Neural cell (in vitro differentiated cells): ENCODE measurements around the gene SLC38A1. TPM values are rescaled to one million over a fixed set of nuclear protein-coding genes. Genes with fewer than 3 reads are reported as not detected.

Source experiments
- H2AFZ ChIP-seq: fragments of 200-600, 300-800 bp; sonication (generic), shearing (Covaris generic); 2 replicates; pipeline ENCODE4 v1.6.0; 2014; ENCODE audit warnings: low read depth, mild to moderate bottlenecking, antibody characterized with exemption, low read length, moderate library complexity
- H3F3A ChIP-seq: fragments of 200-600 bp; shearing (Covaris generic); 2 replicates; pipeline ENCODE4 v1.6.1; 2016; ENCODE audit warnings: mild to moderate bottlenecking, moderate library complexity, mixed read lengths, antibody characterized with exemption, low read length; ENCODE audit not compliant: insufficient read depth, poor library complexity, severe bottlenecking
- H3K27ac ChIP-seq: fragments of 200-600, 300-800 bp; sonication (generic), shearing (Covaris generic); 2 replicates; pipeline ENCODE4 v1.5.1; 2014; ENCODE audit warnings: mild to moderate bottlenecking, low read length, moderate library complexity
- H3K27me3 ChIP-seq: fragments of 300-800, 200-600 bp; sonication (generic), shearing (Covaris generic); 2 replicates; pipeline ENCODE4 v1.6.0; 2014; ENCODE audit warnings: mild to moderate bottlenecking, low read depth, low read length, moderate library complexity; ENCODE audit not compliant: insufficient read depth
- H3K36me3 ChIP-seq: fragments of 300-800, 200-600 bp; sonication (generic), shearing (Covaris generic); 2 replicates; pipeline ENCODE4 v1.5.1; 2014; ENCODE audit warnings: mild to moderate bottlenecking, antibody characterized with exemption, low read length, moderate library complexity; ENCODE audit not compliant: insufficient read depth
- H3K4me2 ChIP-seq: fragments of 300-800, 200-600 bp; sonication (generic), shearing (Covaris generic); 2 replicates; pipeline ENCODE4 v1.6.0; 2014; ENCODE audit warnings: mild to moderate bottlenecking, low read length
- H3K4me3 ChIP-seq: fragments of 300-800, 200-600 bp; sonication (generic), shearing (Covaris generic); 2 replicates; pipeline ENCODE4 v1.5.1; 2014; ENCODE audit warnings: mild to moderate bottlenecking, low read length, moderate library complexity
- H3K79me2 ChIP-seq: fragments of 200-600 bp; shearing (Covaris generic); replicated peaks from 2 replicates; pipeline ENCODE4 v1.6.0; 2014; ENCODE audit warnings: mild to moderate bottlenecking, low read length, moderate library complexity; ENCODE audit not compliant: insufficient read depth
- H3K9ac ChIP-seq: fragments of 300-800, 200-600 bp; sonication (generic), shearing (Covaris generic); 2 replicates; pipeline ENCODE4 v1.6.1; 2016; ENCODE audit warnings: mild to moderate bottlenecking, low read length, mixed read lengths
- H3K9me2 ChIP-seq: fragments of 200-600 bp; shearing (Covaris generic); 2 replicates; pipeline ENCODE4 v1.6.1; 2016; ENCODE audit warnings: mild to moderate bottlenecking, low read length, mixed read lengths; ENCODE audit not compliant: insufficient read depth
- H3K9me3 ChIP-seq: fragments of 200-600, 300-800 bp; sonication (generic), shearing (Covaris generic); 2 replicates; pipeline ENCODE4 v1.6.1; 2016; ENCODE audit warnings: mild to moderate bottlenecking, mixed run types, low read length, moderate library complexity, mixed read lengths
- H4K20me1 ChIP-seq: fragments of 200-600 bp; shearing (Covaris generic); 2 replicates; pipeline ENCODE4 v1.6.1; 2016; ENCODE audit warnings: mild to moderate bottlenecking, mixed run types; ENCODE audit not compliant: insufficient read depth
- EP300 ChIP-seq: fragments of 450-650 bp; conservative IDR thresholded peaks from 2 replicates; pipeline ENCODE4 v1.6.1; 2014; ENCODE audit warnings: antibody characterized with exemption, mild to moderate bottlenecking, moderate library complexity; ENCODE audit not compliant: poor library complexity, severe bottlenecking
- EZH2 ChIP-seq: fragments of 200-600, 300-800 bp; shearing (Covaris generic), sonication (generic); IDR thresholded peaks from 2 replicates; pipeline ENCODE4 v1.6.1; 2014; ENCODE audit warnings: antibody characterized with exemption, low read length, borderline replicate concordance, mild to moderate bottlenecking; ENCODE audit not compliant: insufficient read depth, poor library complexity, severe bottlenecking
- MXI1 ChIP-seq: fragments of 450-650 bp; conservative IDR thresholded peaks from 2 replicates; pipeline ENCODE4 v1.6.1; 2014; ENCODE audit warnings: antibody characterized with exemption, mild to moderate bottlenecking; ENCODE audit not compliant: poor library complexity, severe bottlenecking
- POLR2AphosphoS5 ChIP-seq: IDR thresholded peaks from 2 replicates; pipeline ENCODE4 v1.6.1; 2012
- RAD21 ChIP-seq: fragments of 450-650 bp; conservative IDR thresholded peaks from 2 replicates; pipeline ENCODE4 v1.6.1; 2014; ENCODE audit warnings: antibody characterized with exemption, mild to moderate bottlenecking, moderate library complexity
- SMC3 ChIP-seq: fragments of 450-650 bp; conservative IDR thresholded peaks from 2 replicates; pipeline ENCODE4 v1.6.1; 2014; ENCODE audit warnings: antibody characterized with exemption, mild to moderate bottlenecking, moderate library complexity; ENCODE audit not compliant: poor library complexity
- TAF1 ChIP-seq: IDR thresholded peaks from 2 replicates; pipeline ENCODE4 v1.6.1; 2012; ENCODE audit warnings: low read depth
- polyA plus RNA-seq: library from polyadenylated mRNA; depleted of rRNA; stranded (reverse); fragments of >200 nt; gene quantifications from 2 replicates; pipeline ENCODE4 v1.2.3, GENCODE V29; 2014
- TF ChIP-seq, protein P1 (sequence below): IDR thresholded peaks from 2 replicates; pipeline ENCODE4 v1.6.1; 2012; ENCODE audit warnings: borderline replicate concordance
- TF ChIP-seq, protein P2 (sequence below): fragments of 450-650 bp; IDR thresholded peaks from 2 replicates; pipeline ENCODE4 v1.5.1; 2014; ENCODE audit warnings: antibody characterized with exemption, mild to moderate bottlenecking, moderate library complexity; ENCODE audit not compliant: poor library complexity, severe bottlenecking

The SLC38A1 gene
- polyA plus RNA-seq, 1 donor from 2014 or later = 124 TPM

DNA sequence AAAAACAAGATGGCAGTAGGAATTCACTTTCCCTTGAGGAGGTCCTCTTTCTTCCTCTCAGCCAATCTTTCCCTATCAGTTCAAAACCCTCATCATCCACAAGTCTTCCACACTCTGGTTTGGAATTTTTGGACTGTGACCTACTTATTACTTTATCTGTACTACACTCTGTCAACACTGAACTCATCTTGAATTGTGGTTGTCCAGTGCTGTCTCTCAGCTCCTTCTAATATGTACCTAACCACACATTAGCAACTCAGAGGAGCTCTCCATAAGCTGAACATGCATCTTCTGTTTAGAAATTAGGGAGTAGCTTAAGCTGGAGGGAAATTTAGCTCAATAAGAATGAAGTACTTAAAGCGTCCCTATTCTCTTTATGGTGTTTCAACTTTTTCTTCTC, 34.8 kb downstream of the SLC38A1 start (continued):
- TF ChIP-seq, protein P1, sequence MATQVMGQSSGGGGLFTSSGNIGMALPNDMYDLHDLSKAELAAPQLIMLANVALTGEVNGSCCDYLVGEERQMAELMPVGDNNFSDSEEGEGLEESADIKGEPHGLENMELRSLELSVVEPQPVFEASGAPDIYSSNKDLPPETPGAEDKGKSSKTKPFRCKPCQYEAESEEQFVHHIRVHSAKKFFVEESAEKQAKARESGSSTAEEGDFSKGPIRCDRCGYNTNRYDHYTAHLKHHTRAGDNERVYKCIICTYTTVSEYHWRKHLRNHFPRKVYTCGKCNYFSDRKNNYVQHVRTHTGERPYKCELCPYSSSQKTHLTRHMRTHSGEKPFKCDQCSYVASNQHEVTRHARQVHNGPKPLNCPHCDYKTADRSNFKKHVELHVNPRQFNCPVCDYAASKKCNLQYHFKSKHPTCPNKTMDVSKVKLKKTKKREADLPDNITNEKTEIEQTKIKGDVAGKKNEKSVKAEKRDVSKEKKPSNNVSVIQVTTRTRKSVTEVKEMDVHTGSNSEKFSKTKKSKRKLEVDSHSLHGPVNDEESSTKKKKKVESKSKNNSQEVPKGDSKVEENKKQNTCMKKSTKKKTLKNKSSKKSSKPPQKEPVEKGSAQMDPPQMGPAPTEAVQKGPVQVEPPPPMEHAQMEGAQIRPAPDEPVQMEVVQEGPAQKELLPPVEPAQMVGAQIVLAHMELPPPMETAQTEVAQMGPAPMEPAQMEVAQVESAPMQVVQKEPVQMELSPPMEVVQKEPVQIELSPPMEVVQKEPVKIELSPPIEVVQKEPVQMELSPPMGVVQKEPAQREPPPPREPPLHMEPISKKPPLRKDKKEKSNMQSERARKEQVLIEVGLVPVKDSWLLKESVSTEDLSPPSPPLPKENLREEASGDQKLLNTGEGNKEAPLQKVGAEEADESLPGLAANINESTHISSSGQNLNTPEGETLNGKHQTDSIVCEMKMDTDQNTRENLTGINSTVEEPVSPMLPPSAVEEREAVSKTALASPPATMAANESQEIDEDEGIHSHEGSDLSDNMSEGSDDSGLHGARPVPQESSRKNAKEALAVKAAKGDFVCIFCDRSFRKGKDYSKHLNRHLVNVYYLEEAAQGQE = no peak

DNA sequence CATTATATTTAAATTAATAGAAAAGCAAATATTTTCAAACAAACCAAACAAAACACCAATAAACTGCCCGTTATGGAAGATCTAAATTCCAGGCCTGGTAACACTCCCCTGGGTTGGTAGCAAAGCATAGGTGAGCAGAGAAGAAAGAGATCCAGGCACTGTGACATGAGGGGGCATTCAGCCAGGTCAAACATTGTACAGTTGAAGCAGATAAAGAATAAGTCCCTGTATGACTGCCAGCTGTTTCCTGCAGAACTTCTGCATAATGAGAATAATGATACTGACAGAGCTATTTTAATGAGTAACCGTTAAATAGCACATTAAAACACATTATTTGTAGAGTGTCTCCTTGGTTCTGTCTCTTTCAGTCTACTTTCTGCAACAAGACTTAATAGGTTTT, 35.4 kb downstream of the SLC38A1 start:
- TF ChIP-seq SMC3 (no peak), MXI1 (no peak), EP300 (no peak), RAD21 (no peak)
- Histone ChIP-seq H3K4me3 (no peak overlapping the region), H3K27me3 (no peaks in the 10 kb centered on the region), H2AFZ (no peak overlapping the region), H3K36me3 (peaks cover 9% of the 10 kb centered on the region), H4K20me1 (no peaks in the 10 kb centered on the region), H3K9me2 (no peaks in the 10 kb centered on the region), H3K27ac (no peak overlapping the region), H3K79me2 (peaks cover 19% of the 10 kb centered on the region), H3K9ac (no peak overlapping the region), H3F3A (no peaks in the 10 kb centered on the region), H3K9me3 (no peaks in the 10 kb centered on the region), H3K4me2 (no peak overlapping the region)

DNA sequence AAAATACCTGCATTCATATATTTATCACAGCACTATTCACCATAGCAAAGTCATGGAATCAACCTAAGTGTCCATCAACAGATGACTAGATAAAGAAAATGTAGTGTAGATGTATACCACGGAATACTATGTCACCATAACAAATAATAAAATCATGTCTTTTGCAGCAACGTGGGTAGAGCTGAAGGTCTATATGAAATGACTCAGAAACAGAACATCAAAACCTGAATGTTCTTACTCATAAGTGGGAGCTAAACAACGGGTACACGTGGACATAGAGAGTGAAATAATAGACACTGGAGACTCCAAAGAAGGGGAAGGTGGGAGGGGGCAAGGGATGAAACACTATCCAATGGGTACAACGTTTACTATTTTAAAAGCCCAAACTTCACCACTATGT, 37.9 kb downstream of the SLC38A1 start:
- Histone ChIP-seq H3K4me3 (no peak overlapping the region), H3K36me3 (peaks cover 16% of the 10 kb centered on the region), H3K9me3 (no peaks in the 10 kb centered on the region), H3F3A (no peaks in the 10 kb centered on the region), H2AFZ (no peak overlapping the region), H4K20me1 (no peaks in the 10 kb centered on the region), H3K27me3 (no peaks in the 10 kb centered on the region), H3K27ac (no peak overlapping the region), H3K9ac (no peak overlapping the region), H3K9me2 (no peaks in the 10 kb centered on the region), H3K4me2 (no peak overlapping the region), H3K79me2 (peaks cover 16% of the 10 kb centered on the region)
- no peak for TF ChIP-seq TAF1
- no peak for TF ChIP-seq EZH2
- no peak for TF ChIP-seq SMC3
- TF ChIP-seq EP300 = no peak
- no peak for TF ChIP-seq POLR2AphosphoS5
- TF ChIP-seq RAD21 = no peak
- TF ChIP-seq, protein P2, sequence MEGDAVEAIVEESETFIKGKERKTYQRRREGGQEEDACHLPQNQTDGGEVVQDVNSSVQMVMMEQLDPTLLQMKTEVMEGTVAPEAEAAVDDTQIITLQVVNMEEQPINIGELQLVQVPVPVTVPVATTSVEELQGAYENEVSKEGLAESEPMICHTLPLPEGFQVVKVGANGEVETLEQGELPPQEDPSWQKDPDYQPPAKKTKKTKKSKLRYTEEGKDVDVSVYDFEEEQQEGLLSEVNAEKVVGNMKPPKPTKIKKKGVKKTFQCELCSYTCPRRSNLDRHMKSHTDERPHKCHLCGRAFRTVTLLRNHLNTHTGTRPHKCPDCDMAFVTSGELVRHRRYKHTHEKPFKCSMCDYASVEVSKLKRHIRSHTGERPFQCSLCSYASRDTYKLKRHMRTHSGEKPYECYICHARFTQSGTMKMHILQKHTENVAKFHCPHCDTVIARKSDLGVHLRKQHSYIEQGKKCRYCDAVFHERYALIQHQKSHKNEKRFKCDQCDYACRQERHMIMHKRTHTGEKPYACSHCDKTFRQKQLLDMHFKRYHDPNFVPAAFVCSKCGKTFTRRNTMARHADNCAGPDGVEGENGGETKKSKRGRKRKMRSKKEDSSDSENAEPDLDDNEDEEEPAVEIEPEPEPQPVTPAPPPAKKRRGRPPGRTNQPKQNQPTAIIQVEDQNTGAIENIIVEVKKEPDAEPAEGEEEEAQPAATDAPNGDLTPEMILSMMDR = no peak
- TF ChIP-seq, protein P1 = no peak
- no peak for TF ChIP-seq MXI1
